ENCODE data around the gene TAF1B.
"Not testable (repeated sequence)": the region's sequence is repeated elsewhere in the genome, so short reads cannot be mapped to it uniquely, and the experiment has no call there.

Gene TAF1B

DNA sequence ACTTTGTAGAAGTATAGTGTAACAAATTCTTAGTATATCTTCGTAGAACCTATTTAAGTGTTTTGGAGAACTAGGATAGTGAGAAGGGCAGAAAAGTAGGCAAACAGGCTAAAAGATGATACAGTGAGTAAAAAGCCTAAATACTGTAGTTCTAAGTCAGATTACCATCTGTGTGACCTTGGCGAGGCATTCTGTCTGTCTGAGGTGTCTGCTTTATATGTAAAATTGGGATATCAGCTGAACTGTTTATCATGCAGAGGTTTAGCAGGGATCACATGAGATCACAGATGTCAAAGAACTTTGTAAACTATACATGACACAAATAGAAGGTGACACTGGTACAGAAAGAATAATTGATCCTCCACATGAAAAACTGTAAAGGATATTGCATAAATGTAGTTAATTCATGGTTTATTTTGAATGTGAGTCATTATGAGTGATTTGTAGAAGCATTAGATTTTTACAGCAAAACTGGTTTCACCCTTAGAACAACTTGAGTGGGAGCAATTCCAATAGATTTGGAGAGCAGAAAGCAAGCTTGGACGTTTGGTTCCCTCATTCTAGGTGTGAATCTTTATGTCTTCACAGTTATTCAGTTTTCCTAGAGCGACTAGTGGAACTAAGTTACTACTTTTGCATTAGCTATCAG, 41.9 kb downstream of the TAF1B start:
- no peak for DNase-seq (ENCODE audit: low read depth)

DNA sequence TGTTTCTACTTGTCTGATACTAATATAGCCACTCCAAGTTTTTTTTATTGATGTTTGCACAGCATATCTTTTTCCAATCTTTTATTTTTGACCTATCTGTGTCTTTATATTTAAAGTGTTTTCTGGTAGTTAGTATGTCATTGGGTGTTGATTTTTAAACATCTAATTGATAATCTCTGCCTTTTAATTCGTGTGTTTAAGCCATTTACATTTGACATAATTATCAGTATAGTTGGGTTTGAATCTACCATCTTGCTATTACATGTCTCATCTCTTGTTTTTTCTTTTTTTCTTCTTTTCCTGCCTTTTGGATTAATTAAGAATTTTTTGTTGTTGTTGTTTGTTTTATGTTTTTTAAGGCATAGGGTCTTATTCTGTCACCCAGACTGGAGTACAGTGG, 44.2 kb downstream of the TAF1B start:
- no peak for DNase-seq (ENCODE audit: low read depth)

- no peak for DNase-seq (ENCODE audit: low read depth)
Measured at GRCh38 chr2:9889812-9890261, 46.6 kb downstream of the TAF1B start.

GRCh38 chr2:9892236-9892635, 49.0 kb downstream of the TAF1B start:
- no peak for DNase-seq (ENCODE audit: low read depth)

GRCh38 chr2:9895669-9896590, 52.7 kb downstream of the TAF1B start:
- no peak for DNase-seq (ENCODE audit: low read depth)

- DNase-seq (ENCODE audit: low read depth), result peak; percentile 4
Measured at GRCh38 chr2:9897331-9897737, 54.1 kb downstream of the TAF1B start.

DNA sequence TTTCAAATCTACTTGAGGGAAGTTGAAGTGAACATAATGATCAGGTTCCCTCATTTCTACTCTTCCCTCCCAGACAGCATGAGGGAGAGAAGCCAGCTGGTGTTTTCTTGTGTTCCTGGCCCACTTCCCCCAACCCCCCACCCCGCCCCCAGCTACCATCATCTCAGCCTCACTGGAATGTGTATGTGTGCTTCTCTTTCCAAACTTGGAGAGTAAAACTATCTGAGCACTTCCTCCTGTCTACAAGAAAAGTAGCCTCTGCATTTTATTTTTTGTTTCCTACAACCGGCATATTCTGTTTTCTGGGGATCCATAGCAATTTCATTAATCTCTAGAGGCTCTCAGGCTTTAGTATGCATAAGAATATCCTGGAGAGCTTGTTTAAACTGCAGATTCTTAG, 54.6 kb downstream of the TAF1B start:
- no peak for DNase-seq (ENCODE audit: low read depth)

- DNase-seq (ENCODE audit: low read depth), result no peak
Measured at GRCh38 chr2:9905413-9905812, 62.1 kb downstream of the TAF1B start.

DNA sequence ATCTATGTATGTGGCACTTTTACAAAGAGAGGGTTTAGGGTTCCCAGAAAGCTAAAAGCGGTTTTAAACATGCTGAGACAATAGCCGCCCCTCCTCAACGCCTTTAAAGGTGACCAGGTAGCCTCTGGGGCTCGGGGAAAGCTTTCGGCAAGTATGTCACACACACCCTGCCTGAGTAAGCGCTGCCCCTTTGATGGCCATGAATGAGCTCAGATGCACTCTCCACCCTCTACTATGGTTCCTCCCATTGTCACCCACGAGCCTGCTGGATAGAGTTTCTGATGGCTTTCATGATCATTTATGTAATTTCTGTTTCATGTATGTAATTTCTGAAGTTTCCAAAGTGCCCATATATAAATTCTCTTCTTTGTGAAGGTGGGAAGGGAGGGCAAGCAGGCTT, 64.1 kb downstream of the TAF1B start:
- no peak for DNase-seq (ENCODE audit: low read depth)

GRCh38 chr2:9908639-9909038, 65.4 kb downstream of the TAF1B start:
- DNase-seq (ENCODE audit: low read depth), result no peak

DNA sequence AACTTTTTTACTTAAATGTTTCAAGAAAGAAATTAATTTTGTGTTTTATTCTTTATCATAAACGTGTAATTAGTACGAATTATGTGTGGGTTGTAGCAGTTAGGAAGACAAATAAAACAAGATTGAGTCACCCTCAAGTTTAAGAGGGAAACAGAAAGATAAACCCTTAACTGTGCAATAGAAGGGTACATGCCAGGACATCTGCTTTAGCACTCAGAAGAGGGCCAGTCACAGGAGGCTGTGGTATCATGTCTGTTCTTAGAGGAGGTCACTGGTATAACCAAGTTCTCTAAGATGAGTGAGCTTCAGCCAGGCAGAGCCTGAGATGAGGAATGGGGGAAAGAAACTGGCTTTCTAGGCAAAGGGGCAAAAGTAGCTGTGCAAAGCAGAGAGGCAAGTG, 65.8 kb downstream of the TAF1B start:
- DNase-seq (ENCODE audit: low read depth), result no peak

DNA sequence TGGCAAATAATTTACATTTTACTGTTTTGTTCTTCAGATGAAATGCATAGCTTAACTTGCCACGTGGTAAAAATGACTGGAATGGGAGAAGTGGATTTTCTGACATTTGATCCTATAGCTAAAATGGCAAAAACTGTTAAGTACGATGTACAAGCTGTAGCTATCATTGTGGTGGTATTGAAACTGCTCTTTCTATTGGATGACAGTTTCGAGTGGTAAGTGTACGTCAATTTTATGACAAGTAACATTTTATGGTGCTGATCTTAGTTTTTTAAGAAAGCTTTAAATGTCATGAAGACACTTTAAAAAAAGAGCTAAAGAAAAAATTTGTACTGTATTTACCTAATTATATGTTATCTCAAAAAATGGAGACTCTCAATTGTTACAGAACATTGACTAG, 67.4 kb downstream of the TAF1B start:
- DNase-seq (ENCODE audit: low read depth), result no peak

GRCh38 chr2:9912468-9912867, 69.2 kb downstream of the TAF1B start:
- no peak for DNase-seq (ENCODE audit: low read depth)

DNA sequence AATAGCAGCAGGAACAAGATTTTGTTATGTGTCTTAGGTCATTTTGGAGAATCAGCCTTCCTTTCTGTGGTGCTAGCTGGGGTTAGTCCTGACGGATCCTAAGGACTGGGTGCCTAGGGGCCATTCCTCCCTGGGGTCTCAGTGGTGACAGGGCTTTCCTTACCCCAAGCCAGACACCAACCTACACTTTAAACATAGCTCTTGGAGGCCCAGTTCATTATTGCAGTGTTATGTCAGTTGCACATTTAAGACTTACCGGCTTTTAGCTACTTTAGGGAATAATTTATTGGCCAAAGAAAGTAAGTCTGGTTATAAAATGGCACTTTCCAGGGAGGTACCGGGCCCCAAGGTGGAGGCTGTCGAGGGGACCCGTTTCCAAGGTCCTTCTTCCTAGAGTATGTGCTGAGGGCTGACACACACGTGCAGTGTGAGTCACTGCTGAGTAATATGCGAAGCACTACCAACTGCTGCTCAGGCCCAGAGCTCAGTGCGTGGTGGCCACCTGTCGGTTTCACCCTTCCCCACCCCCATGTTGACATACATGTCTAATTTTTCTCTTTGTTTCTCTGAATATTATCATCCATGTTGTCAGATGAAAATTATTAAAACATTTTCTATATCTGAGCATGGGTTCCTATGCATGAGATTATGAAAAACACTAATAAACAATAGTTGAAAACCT, 71.3 kb downstream of the TAF1B start:
- peak; percentile 28 for DNase-seq (ENCODE audit: low read depth)

GRCh38 chr2:9918275-9918674, 75.0 kb downstream of the TAF1B start:
- DNase-seq (ENCODE audit: low read depth), result no peak

- DNase-seq (ENCODE audit: low read depth), result no peak
Measured at GRCh38 chr2:9919512-9919911, 76.2 kb downstream of the TAF1B start.

DNA sequence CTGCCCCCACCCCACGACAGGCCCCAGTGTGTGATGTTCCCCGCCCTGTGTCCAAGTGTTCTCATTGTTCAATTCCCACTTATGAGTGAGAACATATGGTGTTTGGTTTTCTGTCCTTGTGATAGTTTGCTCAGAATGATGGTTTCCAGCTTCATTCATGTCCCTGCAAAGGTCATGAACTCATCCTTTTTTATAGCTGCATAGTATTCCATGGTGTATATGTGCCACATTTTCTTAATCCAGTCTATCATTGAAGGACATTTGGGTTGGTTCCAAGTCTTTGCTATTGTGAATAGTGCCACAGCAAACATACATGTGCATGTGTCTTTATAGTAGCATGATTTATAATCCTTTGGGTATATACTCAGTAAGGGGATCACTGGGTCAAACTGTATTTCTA, 83.7 kb downstream of the TAF1B start:
- not testable (repeated sequence) for DNase-seq (ENCODE audit: low read depth)

- no peak for DNase-seq (ENCODE audit: low read depth)
Measured at GRCh38 chr2:9937258-9937657, 94.0 kb downstream of the TAF1B start.

- no peak for DNase-seq (ENCODE audit: low read depth)
Measured at GRCh38 chr2:9937968-9938367, 94.7 kb downstream of the TAF1B start.

GRCh38 chr2:9939587-9940485, 96.6 kb downstream of the TAF1B start:
- no peak for DNase-seq (ENCODE audit: low read depth)

DNA sequence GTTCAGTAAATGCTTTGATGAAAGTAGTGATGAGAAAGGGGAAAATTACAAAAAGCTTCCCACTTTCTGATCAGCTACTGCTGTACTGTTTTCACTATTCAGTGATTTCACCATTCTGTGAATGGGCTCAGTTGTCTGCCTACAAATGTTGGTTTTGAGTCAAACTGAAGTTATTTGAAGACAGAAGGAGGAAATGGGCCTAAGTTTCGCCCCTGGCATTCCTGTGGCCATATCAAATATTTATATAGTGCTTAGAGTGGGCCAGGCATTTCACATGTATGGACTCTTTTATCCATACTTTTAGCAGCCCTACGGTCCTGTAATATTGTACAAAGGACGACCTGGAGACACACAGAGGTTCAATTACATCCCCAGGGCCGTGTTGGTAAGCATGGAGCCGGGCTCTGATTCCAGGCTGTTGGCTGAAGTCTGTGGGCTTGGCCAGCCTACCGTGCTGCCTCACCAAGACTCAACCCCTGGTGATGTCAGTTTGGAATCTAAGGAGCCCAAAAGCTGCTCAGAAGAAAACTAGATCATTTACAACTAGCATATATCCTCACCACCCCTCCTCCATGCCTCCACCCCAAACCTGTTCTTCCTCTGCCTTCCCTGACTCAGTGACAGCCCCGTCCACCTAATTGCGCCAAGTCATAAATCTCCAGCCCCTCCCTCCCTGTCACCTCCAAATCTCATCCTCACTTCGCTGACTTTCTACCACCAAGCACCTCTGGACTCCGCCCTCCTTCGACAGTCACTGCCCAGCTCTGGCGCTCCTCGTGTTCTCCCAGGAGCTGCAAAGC, 98.1 kb downstream of the TAF1B start:
- DNase-seq (ENCODE audit: low read depth), result no peak

Data from stimulated activated CD4-positive, alpha-beta T cell treated with anti-CD3 and anti-CD28 coated beads, Interleukin-2, amount 100 ng/mL, for 4 hours (primary cell).